GM18861 (cell line): ENCODE data around the gene OR51A2.
"Not testable (repeated sequence)": the region's sequence is repeated elsewhere in the genome, so short reads cannot be mapped to it uniquely, and the experiment has no call there.

Experiments used
- ATAC-seq: cut with Tn5 transposase; IDR thresholded peaks from one replicate; pipeline ENCODE4 v1.9.1; 2021; ENCODE audit not compliant: unreplicated experiment

Gene OR51A2

DNA sequence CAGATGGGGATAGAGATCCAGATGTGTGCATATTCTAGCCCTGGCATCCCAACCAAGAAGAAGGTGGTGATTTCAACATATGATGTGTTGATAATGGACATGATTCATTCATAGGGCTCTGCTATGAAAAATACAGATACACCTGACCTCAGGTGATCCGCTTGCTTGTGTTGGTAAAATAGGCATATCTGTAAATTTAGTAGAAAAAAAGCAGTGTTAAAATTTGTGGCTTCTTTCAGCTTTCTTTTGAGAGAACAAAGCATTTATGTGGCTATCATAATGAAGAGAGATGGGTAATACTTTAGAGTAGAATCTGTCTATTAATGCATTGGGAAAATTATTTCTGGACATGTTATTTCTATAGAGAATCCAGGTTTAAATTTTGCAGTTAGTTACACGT is at the start of gene OR51A2:
Gene OR51A2 (minus strand): TSS at position 101 of the 400 bp plus-strand sequence. CDS start 0 bp downstream, at position 101.
- ATAC-seq: not testable (repeated sequence)

GRCh38 chr11:5004424-5005274 is 49.1 kb upstream of the OR51A2 start:
- ATAC-seq: no peak

DNA sequence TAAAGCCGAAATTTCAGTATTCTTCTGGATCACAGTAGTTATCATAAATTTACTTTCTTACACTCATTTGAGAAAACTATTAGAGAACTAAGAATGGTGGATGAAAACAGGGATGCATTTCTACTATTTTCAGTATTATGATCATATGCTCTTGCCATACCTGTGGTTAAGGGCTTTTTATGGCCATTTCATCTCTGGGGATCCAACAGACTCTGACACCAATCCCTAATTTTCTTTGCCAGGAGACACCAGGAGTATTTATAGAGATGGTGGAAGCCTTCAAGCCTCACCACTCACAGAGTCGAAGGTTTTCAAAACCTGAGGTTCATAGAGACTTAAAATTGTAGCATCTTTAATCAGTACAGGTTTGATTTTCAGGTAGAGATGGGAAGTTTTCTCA is 39.0 kb upstream of the OR51A2 start, which contains the start of gene OR51L1:
Gene OR51L1 (plus strand): TSS at position 301 of the 400 bp plus-strand sequence. CDS start 4,132 bp downstream, outside the sequence.
- no peak for ATAC-seq

GRCh38 chr11:4991060-4991459 is 35.5 kb upstream of the OR51A2 start:
- no peak for ATAC-seq

GRCh38 chr11:4983841-4984240 is 28.3 kb upstream of the OR51A2 start:
- no peak for ATAC-seq

- ATAC-seq: no peak
Measured at GRCh38 chr11:4982678-4983077, 27.2 kb upstream of the OR51A2 start.

GRCh38 chr11:4979036-4979435 is 23.5 kb upstream of the OR51A2 start:
- ATAC-seq: no peak

- no peak for ATAC-seq
Measured at GRCh38 chr11:4975436-4975835, 19.9 kb upstream of the OR51A2 start.

GRCh38 chr11:4962816-4963215 is 7.3 kb upstream of the OR51A2 start:
- no peak for ATAC-seq

GRCh38 chr11:4960877-4961276 is 5.4 kb upstream of the OR51A2 start:
- no peak for ATAC-seq

- no peak for ATAC-seq
Measured at GRCh38 chr11:4957396-4957795, 1.9 kb upstream of the OR51A2 start.

DNA sequence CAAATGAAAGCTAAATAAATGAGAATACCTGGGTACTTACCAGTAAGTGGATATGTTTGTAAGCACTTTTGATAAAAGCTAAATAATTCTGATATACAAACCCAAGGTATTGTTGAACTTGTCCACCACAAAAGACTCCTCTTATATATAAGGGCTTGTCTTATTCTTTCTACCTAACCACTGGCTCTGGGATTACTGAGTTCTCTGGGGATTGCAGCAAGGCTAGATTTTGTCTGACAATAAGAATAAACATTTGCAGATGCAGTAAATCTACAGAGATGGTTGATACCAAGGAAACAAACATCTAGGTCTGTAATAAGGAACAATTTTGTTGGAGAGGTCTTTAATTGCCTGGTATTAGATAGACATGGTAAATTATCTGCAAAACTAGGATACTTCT is 8.0 kb downstream of the OR51A2 start, which contains the start of gene OR51A4:
Gene OR51A4 (minus strand): TSS at position 101 of the 400 bp plus-strand sequence. CDS start 505 bp downstream, outside the sequence.
- no peak for ATAC-seq

- no peak for ATAC-seq
Measured at GRCh38 chr11:4936745-4937144, 18.8 kb downstream of the OR51A2 start.

- no peak for ATAC-seq
Measured at GRCh38 chr11:4932751-4933150, 22.8 kb downstream of the OR51A2 start.

DNA sequence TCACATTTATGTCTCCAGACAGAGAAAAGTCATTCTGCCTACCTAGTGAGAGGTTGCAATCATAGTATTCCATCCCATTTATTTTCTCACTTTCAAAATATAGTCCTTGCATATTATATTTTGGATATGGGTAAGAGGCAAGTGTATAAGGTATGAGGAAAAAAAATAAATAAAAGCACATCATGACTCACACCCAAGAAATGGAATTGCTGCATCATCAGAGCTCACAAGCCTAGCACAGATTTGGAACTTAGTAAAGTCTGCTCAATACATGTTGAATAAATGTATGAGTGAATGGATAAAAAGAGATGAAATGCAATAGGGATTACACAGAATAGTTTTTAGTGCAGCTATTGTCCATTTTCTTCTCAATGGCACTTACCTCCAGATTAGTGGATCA is 28.9 kb downstream of the OR51A2 start:
- ATAC-seq: no peak

DNA sequence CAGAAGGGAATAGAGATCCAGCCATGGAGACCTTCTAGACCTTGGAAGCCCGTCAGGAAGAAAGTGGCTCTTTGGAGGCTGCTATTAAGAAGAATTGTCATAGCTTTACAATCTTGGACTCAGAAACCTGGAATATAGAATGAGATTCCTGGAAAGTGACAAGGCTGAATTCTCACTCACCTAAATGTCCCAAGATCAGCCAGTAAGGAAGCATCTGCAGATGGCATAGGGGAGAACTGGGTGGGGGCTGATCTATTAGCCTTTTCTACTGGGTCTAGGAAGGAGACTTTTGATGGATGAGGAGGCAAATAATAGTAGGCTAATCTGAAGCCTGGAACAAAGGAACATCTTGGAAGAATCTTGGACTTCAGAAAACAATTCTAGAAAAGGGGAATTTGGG is 31.3 kb downstream of the OR51A2 start, which contains the start of gene OR51G1:
Gene OR51G1 (minus strand): TSS at position 101 of the 400 bp plus-strand sequence. CDS start 0 bp downstream, at position 101.
- no peak for ATAC-seq

DNA sequence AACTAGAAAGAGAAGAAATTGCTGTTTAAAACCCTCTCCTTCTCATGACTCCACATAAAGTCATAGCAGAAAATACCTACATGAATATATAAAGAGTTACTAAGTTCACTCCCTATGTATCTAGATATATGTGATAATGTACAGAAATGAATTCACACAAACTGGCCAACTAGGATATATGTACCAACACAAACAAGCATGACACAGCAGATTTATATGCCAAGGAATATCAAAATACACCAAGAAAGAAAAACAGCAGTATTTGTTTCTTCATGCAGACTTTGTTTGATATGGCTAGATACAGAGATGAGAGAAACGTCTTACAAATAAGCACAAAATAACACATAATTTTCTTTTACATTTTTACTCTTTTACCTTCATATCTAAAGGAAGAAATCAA is 33.2 kb downstream of the OR51A2 start:
- ATAC-seq: no peak

DNA sequence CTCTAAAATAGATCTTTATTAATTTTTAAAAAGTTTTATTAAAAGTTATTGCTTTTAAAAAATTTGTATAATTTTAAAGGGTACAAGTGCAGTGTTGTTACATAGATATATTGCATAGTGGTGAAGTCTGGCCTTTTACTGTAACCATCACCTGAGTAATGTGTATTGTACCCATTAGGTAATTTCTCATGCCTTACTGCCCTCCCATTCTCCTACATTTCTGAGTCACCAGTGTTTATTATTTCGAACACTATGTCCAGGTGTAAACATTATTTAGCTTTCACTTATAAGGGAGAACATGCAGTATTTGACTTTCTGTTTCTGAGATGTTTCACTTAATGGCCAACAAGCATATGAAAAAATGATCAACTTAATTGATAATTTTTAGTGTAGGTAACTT is 33.7 kb downstream of the OR51A2 start:
- ATAC-seq: no peak

DNA sequence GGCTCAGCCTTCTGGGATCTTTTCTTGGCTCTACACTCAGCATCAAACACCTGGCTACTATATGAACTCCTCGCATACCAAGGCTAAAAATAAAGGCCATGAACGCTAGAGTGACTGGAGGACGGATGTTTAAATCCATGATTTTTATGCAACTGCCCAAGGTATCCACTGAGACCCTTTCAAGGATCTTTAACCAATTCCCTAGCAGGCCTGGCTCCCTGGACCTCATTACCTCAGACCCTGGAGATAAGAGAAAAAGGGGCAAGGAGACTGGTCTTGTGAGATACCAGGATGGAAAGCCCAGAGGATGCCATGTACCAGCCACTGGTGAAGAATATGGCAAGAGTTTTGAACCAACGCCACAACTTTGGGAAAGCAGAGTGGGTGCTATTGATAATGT is 36.3 kb downstream of the OR51A2 start, which contains the start of gene OR51G2:
Gene OR51G2 (minus strand): TSS at position 101 of the 400 bp plus-strand sequence. CDS start 3,687 bp downstream, outside the sequence.
- ATAC-seq: no peak

DNA sequence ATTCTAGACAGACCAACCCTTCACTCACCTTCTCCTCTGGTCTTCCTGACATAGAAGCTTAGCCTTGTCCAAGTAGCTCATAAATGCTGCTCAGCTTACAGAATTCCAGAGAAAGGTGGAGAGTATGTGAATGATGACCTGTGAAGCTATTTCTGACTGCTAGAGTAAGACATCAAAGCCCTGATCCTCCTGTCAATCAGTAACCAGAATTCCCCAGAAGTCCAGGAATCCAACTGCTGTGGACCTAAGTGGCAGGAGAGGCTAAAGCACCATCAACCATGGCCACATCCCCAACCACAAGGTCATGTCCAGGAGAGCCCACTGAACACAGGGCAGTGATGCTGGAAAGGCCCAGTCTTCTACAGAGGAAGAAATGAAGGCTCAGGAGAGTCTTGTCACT is 38.9 kb downstream of the OR51A2 start:
- no peak for ATAC-seq
